CD4-positive, alpha-beta T cell treated with Interleukin-12 subunit alpha and Interleukin-12 subunit beta, for 1 hour (primary cell): ENCODE results near the gene ACSF3.

ENCODE experiments used
- DNase-seq: peaks from one replicate; pipeline ENCODE4 v3.0.0-alpha.2; 2020

Gene ACSF3

GRCh38 chr16:89093602-89094251 lies at the start of gene ACSF3:
TSS of gene ACSF3 (plus strand) at chr16:89093852. CDS start at chr16:89100682, 6,830 bp downstream.
- DNase-seq: peak; percentile 78

- DNase-seq: no peak
These were observed 49.1 kb upstream of the ACSF3 start for GRCh38 chr16:89044418-89045180.

GRCh38 chr16:89045181-89045815 lies 48.4 kb upstream of the ACSF3 start:
- DNase-seq: no peak

GRCh38 chr16:89045881-89046280 lies 47.8 kb upstream of the ACSF3 start:
- DNase-seq: no peak

- no peak for DNase-seq
These were observed 47.2 kb upstream of the ACSF3 start for GRCh38 chr16:89046491-89046890.

- no peak for DNase-seq
These were observed 46.1 kb upstream of the ACSF3 start for GRCh38 chr16:89047331-89048089.

GRCh38 chr16:89048090-89048725 lies 45.4 kb upstream of the ACSF3 start:
- no peak for DNase-seq

- no peak for DNase-seq
These were observed 44.7 kb upstream of the ACSF3 start for GRCh38 chr16:89048871-89049422.

- DNase-seq: no peak
These were observed 44.1 kb upstream of the ACSF3 start for GRCh38 chr16:89049484-89050118.

GRCh38 chr16:89050119-89050867 lies 43.4 kb upstream of the ACSF3 start:
- DNase-seq: no peak

- DNase-seq: no peak
These were observed 42.8 kb upstream of the ACSF3 start for GRCh38 chr16:89050868-89051311.

- no peak for DNase-seq
These were observed 42.0 kb upstream of the ACSF3 start for GRCh38 chr16:89051521-89052166.

GRCh38 chr16:89052191-89052889 lies 41.3 kb upstream of the ACSF3 start:
- no peak for DNase-seq

GRCh38 chr16:89052890-89053724 lies 40.5 kb upstream of the ACSF3 start:
- DNase-seq: peak; percentile 20

- DNase-seq: no peak
These were observed 40.0 kb upstream of the ACSF3 start for GRCh38 chr16:89053725-89054029.

- no peak for DNase-seq
These were observed 39.4 kb upstream of the ACSF3 start for GRCh38 chr16:89054261-89054661.

GRCh38 chr16:89054714-89055113 lies 38.9 kb upstream of the ACSF3 start:
- no peak for DNase-seq

GRCh38 chr16:89055313-89055712 lies 38.3 kb upstream of the ACSF3 start:
- DNase-seq: no peak
